Kidney epithelial cell (primary cell): Measurements from ENCODE around the gene NME2. TPM values are rescaled to one million over a fixed set of nuclear protein-coding genes. Genes with fewer than 3 reads are reported as not detected.
"Not testable (repeated sequence)": the region's sequence is repeated elsewhere in the genome, so short reads cannot be mapped to it uniquely, and the experiment has no call there.

Source experiments
- DNase-seq: peaks from one replicate; pipeline ENCODE4 v3.0.0-alpha.2; 2010; ENCODE audit warnings: low read depth
- H3K27me3 ChIP-seq: 2 replicates; pipeline ENCODE4 v1.6.0; 2011; ENCODE audit warnings: low read length; ENCODE audit not compliant: control insufficient read depth, insufficient read depth
- H3K36me3 ChIP-seq: 2 replicates; pipeline ENCODE4 v1.5.1; 2011; ENCODE audit warnings: low read length; ENCODE audit not compliant: control insufficient read depth, insufficient read depth
- H3K4me3 ChIP-seq: 2 replicates; pipeline ENCODE4 v1.5.1; 2011; ENCODE audit warnings: low read depth, mild to moderate bottlenecking, control low read depth, low read length
- CTCF ChIP-seq: IDR thresholded peaks from 2 replicates; pipeline ENCODE4 v1.5.1; 2011; ENCODE audit warnings: mild to moderate bottlenecking, moderate library complexity, low read length, control low read depth, inconsistent platforms; ENCODE audit not compliant: insufficient read depth, poor library complexity, severe bottlenecking
- total RNA-seq: library from RNA; depleted of rRNA; stranded (reverse); fragments of >200 nt; gene quantifications from 2 replicates; pipeline ENCODE4 v1.2.3, GENCODE V29; 2015

The NME2 gene
- total RNA-seq, 1 donor from 2014 or later = 1,016 TPM

- DNase-seq = no peak
- Histone ChIP-seq H3K27me3 (no peaks in the 10 kb centered on the region), H3K4me3 (no peak overlapping the region), H3K36me3 (peaks cover 2% of the 10 kb centered on the region)
- TF ChIP-seq CTCF = no peak
Measured at GRCh38 chr17:51169340-51169739, 3.1 kb downstream of the NME2 start.

DNA sequence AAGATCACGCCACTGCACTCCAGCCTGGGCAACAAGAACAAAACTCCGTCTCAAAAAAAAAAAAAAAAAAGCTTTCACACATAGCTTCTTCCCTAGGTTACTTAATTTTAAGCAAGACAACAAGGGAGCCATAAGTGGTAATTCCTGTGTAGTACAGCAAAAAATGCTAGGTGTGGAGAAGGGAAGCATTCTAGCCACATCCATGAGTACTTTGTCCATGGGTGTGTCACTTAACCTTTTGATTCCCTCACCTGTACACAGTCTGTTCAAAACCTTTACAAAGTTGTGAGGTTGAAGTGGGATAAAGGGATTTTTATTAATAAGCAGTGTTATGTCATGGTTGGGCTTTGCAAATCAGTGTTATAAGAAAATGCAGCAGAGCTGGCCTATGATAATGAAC, 4.5 kb downstream of the NME2 start:
- TF ChIP-seq CTCF = no peak
- Histone ChIP-seq H3K4me3 (no peak overlapping the region), H3K27me3 (no peaks in the 10 kb centered on the region), H3K36me3 (peaks cover 2% of the 10 kb centered on the region)
- no peak for DNase-seq

DNA sequence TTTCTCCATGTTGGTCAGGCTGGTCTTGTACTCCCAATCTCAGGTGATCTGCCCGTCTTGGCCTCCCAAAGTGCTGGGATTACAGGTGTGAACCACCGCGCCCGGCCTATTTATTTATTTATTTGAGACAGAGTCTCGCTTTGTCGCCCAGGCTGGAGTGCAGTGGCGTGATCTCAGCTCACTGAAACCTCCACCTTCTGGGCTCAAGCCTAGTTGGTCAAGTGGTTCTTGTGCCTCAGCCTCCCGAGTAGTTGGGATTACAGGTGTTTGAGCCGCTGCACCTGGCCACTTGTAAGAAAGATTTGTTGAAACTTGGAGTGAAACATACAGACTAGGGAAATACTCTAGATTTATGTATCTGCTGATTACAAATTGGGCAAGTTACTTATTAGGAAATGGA, 5.8 kb downstream of the NME2 start:
- not testable (repeated sequence) for H3K36me3 ChIP-seq, DNase-seq, H3K27me3 ChIP-seq, H3K4me3 ChIP-seq

- Histone ChIP-seq H3K36me3 (no peaks in the 10 kb centered on the region), H3K27me3 (no peaks in the 10 kb centered on the region), H3K4me3 (no peak overlapping the region)
- no peak for TF ChIP-seq CTCF
- no peak for DNase-seq
Measured at GRCh38 chr17:51180486-51180885, 14.3 kb downstream of the NME2 start.

- Histone ChIP-seq H3K36me3 (no peaks in the 10 kb centered on the region), H3K27me3 (no peaks in the 10 kb centered on the region), H3K4me3 (no peak overlapping the region)
- DNase-seq = no peak
- no peak for TF ChIP-seq CTCF
Measured at GRCh38 chr17:51184124-51184523, 17.9 kb downstream of the NME2 start.

DNA sequence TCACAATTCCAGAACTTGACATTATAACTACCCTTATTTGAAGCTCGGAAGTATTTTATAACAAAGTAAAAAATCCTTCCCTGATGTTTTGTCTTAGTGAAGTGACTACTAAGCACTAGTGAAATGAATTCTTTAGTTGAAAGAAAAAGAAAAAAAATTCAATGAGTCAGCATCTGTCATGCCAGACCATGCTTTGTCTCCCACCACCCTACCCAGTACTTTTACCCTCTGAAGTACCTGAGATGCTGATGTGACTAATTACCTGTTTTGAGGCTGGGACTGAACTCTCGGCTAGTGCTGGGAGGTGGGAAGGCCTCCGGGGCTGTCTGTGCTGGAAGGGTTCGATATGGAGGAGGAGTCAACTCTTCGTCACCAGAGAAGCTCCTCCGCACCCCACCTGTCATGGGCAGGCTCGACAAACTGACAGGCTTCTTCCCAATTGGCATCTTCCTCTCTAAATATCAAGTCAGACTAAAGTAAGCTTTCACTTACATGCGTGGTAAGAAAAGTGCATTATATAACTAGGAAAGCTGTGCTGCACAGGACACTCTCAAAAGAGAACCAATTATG, 19.6 kb downstream of the NME2 start:
- TF ChIP-seq CTCF = no peak

More for the DNA sequence above, 19.6 kb downstream of the NME2 start:
- Histone ChIP-seq H3K27me3 (no peaks in the 10 kb centered on the region), H3K36me3 (no peaks in the 10 kb centered on the region), H3K4me3 (no peak overlapping the region)
- no peak for DNase-seq
